Panc1 (cell line): ENCODE results near the gene TOP2A. TPM values are rescaled to one million over a fixed set of nuclear protein-coding genes. Genes with fewer than 3 reads are reported as not detected.
A peak's percentile ranks its signal among the peaks of the same experiment; 100 is the strongest.

Experiments
- ATAC-seq: fragments of 200-7000 bp; cut with Tn5 transposase; 2 replicates; pipeline ENCODE4 v1.9.1; 2020; ENCODE audit warnings: mild to moderate bottlenecking, moderate library complexity
- BruUV-seq: library from RNA; stranded (reverse); fragments of 400-500 nt; replicated peaks from 2 replicates; lab custom pipeline; 2021; lab: Mats Ljungman, UMichigan
- CTCF ChIA-PET: fragments of 300-600 bp; sonication (Branson Sonifier 250); formaldehyde crosslinking; loops from one replicate; lab custom pipeline; 2022; ENCODE audit warnings: antibody characterized with exemption; lab: Charles Lee
- POLR2A ChIA-PET: fragments of 300-600 bp; sonication (Branson Sonifier 250); formaldehyde crosslinking; loops from one replicate; lab custom pipeline; 2022; ENCODE audit warnings: antibody characterized with exemption; lab: Charles Lee
- DNase-seq: peaks from one replicate; pipeline ENCODE4 v3.0.0-alpha.2; 2010; ENCODE audit warnings: low read depth, low spot score
- H3K27ac ChIP-seq: 2 replicates; pipeline ENCODE4 v1.5.1; 2011; ENCODE audit warnings: mild to moderate bottlenecking, low read length, inconsistent platforms
- H3K27me3 ChIP-seq: fragments of 200-500 bp; sonication (Bioruptor generic); 2 replicates; pipeline ENCODE4 v1.6.0; 2014; ENCODE audit warnings: low read length, inconsistent platforms; ENCODE audit not compliant: control insufficient read depth, insufficient read depth
- H3K36me3 ChIP-seq: fragments of 200-500 bp; sonication (Bioruptor generic); 2 replicates; pipeline ENCODE4 v1.5.1; 2014; ENCODE audit warnings: inconsistent platforms, mild to moderate bottlenecking, low read length, moderate library complexity; ENCODE audit not compliant: control insufficient read depth, insufficient read depth
- H3K4me1 ChIP-seq: 2 replicates; pipeline ENCODE4 v1.5.1; 2011; ENCODE audit warnings: inconsistent platforms, mild to moderate bottlenecking, low read length, moderate library complexity; ENCODE audit not compliant: control insufficient read depth, insufficient read depth
- H3K4me3 ChIP-seq, 2 experiments: 2 replicates each; pipeline ENCODE4 v1.5.1; 2011 to 2012; ENCODE audit warnings: low read depth in 2 of 2, low read length in 2 of 2, mild to moderate bottlenecking in 2 of 2, inconsistent platforms in 1 of 2, moderate library complexity in 1 of 2
- H3K9me3 ChIP-seq: fragments of 200-500 bp; sonication (Bioruptor generic); 2 replicates; pipeline ENCODE4 v1.5.1; 2014; ENCODE audit warnings: low read depth, mild to moderate bottlenecking, inconsistent platforms, low read length, moderate library complexity; ENCODE audit not compliant: control insufficient read depth, insufficient read depth
- POLR2AphosphoS5 ChIP-seq: IDR thresholded peaks from 2 replicates; pipeline ENCODE4 v1.6.1; 2012; ENCODE audit warnings: mild to moderate bottlenecking, low read depth, low read length, moderate library complexity
- SIN3A ChIP-seq: IDR thresholded peaks from 2 replicates; pipeline ENCODE4 v1.6.1; 2012; ENCODE audit warnings: low read depth, mild to moderate bottlenecking, low read length, moderate library complexity, borderline replicate concordance; ENCODE audit not compliant: insufficient read depth
- TCF7L2 ChIP-seq: IDR thresholded peaks from 2 replicates; pipeline ENCODE4 v1.6.1; 2011; ENCODE audit warnings: mild to moderate bottlenecking, low read depth, low read length, inconsistent platforms
- in situ Hi-C: cut with HindIII; loops from 2 replicates; pipeline ENCODE4 v1.10.0; 2016; ENCODE audit warnings: low sequenced_read_pairs, low pct_unique_long_range_greater_than_20kb
- intact Hi-C: fragments of 100-400 bp; cut with micrococcal nuclease; formaldehyde crosslinking; loops from one replicate; pipeline ENCODE4 v1.10.0; 2022; ENCODE audit not compliant: unreplicated experiment
- total RNA-seq: library from RNA; stranded (reverse); gene quantifications from one replicate; pipeline ENCODE4 v1.2.1, GENCODE V29; 2021; ENCODE audit not compliant: unreplicated experiment
- TF ChIP-seq, protein P1 (sequence below), 2 experiments: IDR thresholded peaks; 2 replicates each; pipeline ENCODE4 v1.6.1; 2011 to 2012; ENCODE audit warnings: low read depth in 2 of 2, control low read depth in 1 of 2, low read length in 1 of 2, mild to moderate bottlenecking in 1 of 2, moderate library complexity in 1 of 2; ENCODE audit not compliant: insufficient read depth in 1 of 2
- TF ChIP-seq, protein P2 (sequence below): fragments of 450-650 bp; IDR thresholded peaks from 2 replicates; pipeline ENCODE4 v1.5.1; 2017; ENCODE audit warnings: mild to moderate bottlenecking

TOP2A gene
- total RNA-seq, 1 experiment from 2014 or later: 230 TPM

- CTCF ChIA-PET: interaction anchor here (0.6 to 6.8 kb wide), 5 partner anchors 50 to 203 kb away, joined by 4 to 81 read pairs (median 5); no protein-coding TSS in a partner anchor
- BruUV-seq: no TSS peak
- POLR2A ChIA-PET: interaction anchor here (0.6 kb wide), 1 partner anchor 121 kb away, joined by 18 read pairs; no protein-coding TSS in a partner anchor
- intact Hi-C loops (loop anchor here (5.0 kb wide), 1 partner anchor 175 kb away; no protein-coding TSS in a partner anchor), in situ Hi-C loops (no loop called here)
- Histone ChIP-seq H3K9me3 (no peaks in the 10 kb centered on the region), H3K4me1 (peaks cover 23% of the 10 kb centered on the region), H3K4me3 (no peak overlapping the region), H3K27ac (no peak overlapping the region), H3K36me3 (no peaks in the 10 kb centered on the region), H3K27me3 (no peaks in the 10 kb centered on the region)
- TF ChIP-seq TCF7L2 (no peak), SIN3A (no peak), POLR2AphosphoS5 (no peak)
- TF ChIP-seq, protein P1, sequence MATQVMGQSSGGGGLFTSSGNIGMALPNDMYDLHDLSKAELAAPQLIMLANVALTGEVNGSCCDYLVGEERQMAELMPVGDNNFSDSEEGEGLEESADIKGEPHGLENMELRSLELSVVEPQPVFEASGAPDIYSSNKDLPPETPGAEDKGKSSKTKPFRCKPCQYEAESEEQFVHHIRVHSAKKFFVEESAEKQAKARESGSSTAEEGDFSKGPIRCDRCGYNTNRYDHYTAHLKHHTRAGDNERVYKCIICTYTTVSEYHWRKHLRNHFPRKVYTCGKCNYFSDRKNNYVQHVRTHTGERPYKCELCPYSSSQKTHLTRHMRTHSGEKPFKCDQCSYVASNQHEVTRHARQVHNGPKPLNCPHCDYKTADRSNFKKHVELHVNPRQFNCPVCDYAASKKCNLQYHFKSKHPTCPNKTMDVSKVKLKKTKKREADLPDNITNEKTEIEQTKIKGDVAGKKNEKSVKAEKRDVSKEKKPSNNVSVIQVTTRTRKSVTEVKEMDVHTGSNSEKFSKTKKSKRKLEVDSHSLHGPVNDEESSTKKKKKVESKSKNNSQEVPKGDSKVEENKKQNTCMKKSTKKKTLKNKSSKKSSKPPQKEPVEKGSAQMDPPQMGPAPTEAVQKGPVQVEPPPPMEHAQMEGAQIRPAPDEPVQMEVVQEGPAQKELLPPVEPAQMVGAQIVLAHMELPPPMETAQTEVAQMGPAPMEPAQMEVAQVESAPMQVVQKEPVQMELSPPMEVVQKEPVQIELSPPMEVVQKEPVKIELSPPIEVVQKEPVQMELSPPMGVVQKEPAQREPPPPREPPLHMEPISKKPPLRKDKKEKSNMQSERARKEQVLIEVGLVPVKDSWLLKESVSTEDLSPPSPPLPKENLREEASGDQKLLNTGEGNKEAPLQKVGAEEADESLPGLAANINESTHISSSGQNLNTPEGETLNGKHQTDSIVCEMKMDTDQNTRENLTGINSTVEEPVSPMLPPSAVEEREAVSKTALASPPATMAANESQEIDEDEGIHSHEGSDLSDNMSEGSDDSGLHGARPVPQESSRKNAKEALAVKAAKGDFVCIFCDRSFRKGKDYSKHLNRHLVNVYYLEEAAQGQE (IDR thresholded peaks at IDR 0.05; ENCODE audit: insufficient read depth in 1 of 2, low read depth in 2 of 2, low read length in 1 of 2): no peak
- TF ChIP-seq, protein P2, sequence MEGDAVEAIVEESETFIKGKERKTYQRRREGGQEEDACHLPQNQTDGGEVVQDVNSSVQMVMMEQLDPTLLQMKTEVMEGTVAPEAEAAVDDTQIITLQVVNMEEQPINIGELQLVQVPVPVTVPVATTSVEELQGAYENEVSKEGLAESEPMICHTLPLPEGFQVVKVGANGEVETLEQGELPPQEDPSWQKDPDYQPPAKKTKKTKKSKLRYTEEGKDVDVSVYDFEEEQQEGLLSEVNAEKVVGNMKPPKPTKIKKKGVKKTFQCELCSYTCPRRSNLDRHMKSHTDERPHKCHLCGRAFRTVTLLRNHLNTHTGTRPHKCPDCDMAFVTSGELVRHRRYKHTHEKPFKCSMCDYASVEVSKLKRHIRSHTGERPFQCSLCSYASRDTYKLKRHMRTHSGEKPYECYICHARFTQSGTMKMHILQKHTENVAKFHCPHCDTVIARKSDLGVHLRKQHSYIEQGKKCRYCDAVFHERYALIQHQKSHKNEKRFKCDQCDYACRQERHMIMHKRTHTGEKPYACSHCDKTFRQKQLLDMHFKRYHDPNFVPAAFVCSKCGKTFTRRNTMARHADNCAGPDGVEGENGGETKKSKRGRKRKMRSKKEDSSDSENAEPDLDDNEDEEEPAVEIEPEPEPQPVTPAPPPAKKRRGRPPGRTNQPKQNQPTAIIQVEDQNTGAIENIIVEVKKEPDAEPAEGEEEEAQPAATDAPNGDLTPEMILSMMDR: no peak
- DNase-seq (no peak), ATAC-seq (no peak)
Measured at GRCh38 chr17:40356990-40357881, 60.5 kb downstream of the TOP2A start.

GRCh38 chr17:40355804-40356758 is 61.6 kb downstream of the TOP2A start:
- ATAC-seq (no peak), DNase-seq (no peak)
- TF ChIP-seq TCF7L2 (no peak), SIN3A (no peak), POLR2AphosphoS5 (no peak)
- TF ChIP-seq, protein P1 (IDR thresholded peaks at IDR 0.05; ENCODE audit: insufficient read depth in 1 of 2, low read depth in 2 of 2, low read length in 1 of 2): no peak
- TF ChIP-seq, protein P2: no peak
- ChIA-PET CTCF (interaction anchor here (0.6 to 6.8 kb wide), 2 partner anchors 25 to 51 kb away, joined by 4 to 81 read pairs; no protein-coding TSS in a partner anchor), POLR2A (no interaction called here)
- Histone ChIP-seq H3K4me1 (peaks cover 32% of the 10 kb centered on the region), H3K9me3 (no peaks in the 10 kb centered on the region), H3K27me3 (no peaks in the 10 kb centered on the region), H3K4me3 (no peak overlapping the region), H3K27ac (no peak overlapping the region), H3K36me3 (no peaks in the 10 kb centered on the region)
- in situ Hi-C loops: no loop called here
- intact Hi-C loops: loop anchor here (1.0 to 5.0 kb wide), 2 partner anchors 53 to 176 kb away; no protein-coding TSS in a partner anchor
- BruUV-seq: TSS peak; percentile 56
